K562 (cell line): Measurements from ENCODE around the gene NUP62. TPM values are rescaled to one million over a fixed set of nuclear protein-coding genes. Genes with fewer than 3 reads are reported as not detected.

Experiments
- ARID2 ChIP-seq: fragments of 450-650 bp; IDR thresholded peaks from 2 replicates; pipeline ENCODE4 v1.6.1; 2017; ENCODE audit warnings: antibody characterized with exemption, mild to moderate bottlenecking
- E2F6 ChIP-seq, 2 experiments: IDR thresholded peaks; 2 replicates each; pipeline ENCODE4 v1.6.1; 2011; ENCODE audit warnings: borderline replicate concordance in 1 of 2, control low read depth in 1 of 2, low read depth in 1 of 2, low read length in 1 of 2, mild to moderate bottlenecking in 1 of 2, mixed read lengths in 1 of 2, moderate library complexity in 1 of 2; ENCODE audit not compliant: insufficient read depth in 1 of 2, insufficient read length in 1 of 2, poor library complexity in 1 of 2, severe bottlenecking in 1 of 2; ENCODE audit errors: extremely low read depth in 1 of 2
- FOXK2 ChIP-seq, 2 experiments: fragments of 450-650 bp; IDR thresholded peaks in 1 of 2; conservative IDR thresholded peaks in 1 of 2; 2 replicates each; pipeline ENCODE4 v1.6.1; 2016; ENCODE audit warnings: low read depth in 2 of 2, mild to moderate bottlenecking in 1 of 2
- GMEB1 ChIP-seq: fragments of 250-450 bp; sonication (Bioruptor Pico); IDR thresholded peaks from 2 replicates; pipeline ENCODE4 v1.4.0; 2020; ENCODE audit warnings: mild to moderate bottlenecking
- GTF2B ChIP-seq: IDR thresholded peaks from 2 replicates; pipeline ENCODE4 v1.6.1; 2011; ENCODE audit not compliant: insufficient read length; ENCODE audit errors: extremely low read depth
- HCFC1 ChIP-seq: IDR thresholded peaks from 2 replicates; pipeline ENCODE4 v1.6.1; 2012; ENCODE audit warnings: low read depth, low read length, improper control_type of control experiment
- HOXB6 ChIP-seq: fragments of 250-450 bp; sonication (Bioruptor Pico); IDR thresholded peaks from 2 replicates; pipeline ENCODE4 v1.5.1; 2022; ENCODE audit warnings: mild to moderate bottlenecking, borderline replicate concordance
- RB1 ChIP-seq: fragments of 450-650 bp; IDR thresholded peaks from 2 replicates; pipeline ENCODE4 v1.6.1; 2017; ENCODE audit warnings: low read depth, mild to moderate bottlenecking
- TAF7 ChIP-seq: fragments of 450-650 bp; IDR thresholded peaks from 2 replicates; pipeline ENCODE4 v1.6.1; 2016; ENCODE audit warnings: missing genetic modification characterization, missing compliant biosample characterization
- ZKSCAN1 ChIP-seq: fragments of 150-350 bp; IDR thresholded peaks from 2 replicates; pipeline ENCODE4 v1.6.1; 2016; ENCODE audit warnings: low read depth, low read length
- ZNF174 ChIP-seq: fragments of 250-450 bp; sonication (Bioruptor Pico); IDR thresholded peaks from 2 replicates; pipeline ENCODE4 v1.4.0; 2020; ENCODE audit warnings: mild to moderate bottlenecking
- ZNF175 ChIP-seq: fragments of 200-800 bp; sonication (Bioruptor generic); IDR thresholded peaks from 2 replicates; pipeline ENCODE4 v1.6.1; 2016; ENCODE audit warnings: low read depth, mild to moderate bottlenecking, missing genetic modification characterization, missing compliant biosample characterization
- ZNF197 ChIP-seq: fragments of 200-800 bp; sonication (Bioruptor generic); IDR thresholded peaks from 2 replicates; pipeline ENCODE4 v1.6.1; 2016; ENCODE audit warnings: low read depth, missing genetic modification characterization, missing compliant biosample characterization
- ZNF79 ChIP-seq: fragments of 250-450 bp; sonication (Bioruptor Pico); IDR thresholded peaks from 2 replicates; pipeline ENCODE4 v1.4.0; 2020; ENCODE audit warnings: low read depth, mild to moderate bottlenecking, moderate library complexity
- polyA plus RNA-seq, 8 experiments: library from polyadenylated mRNA; depleted of rRNA in 4 of 8; stranded (reverse) in 5 of 8; unstranded in 3 of 8; fragments of >200 nt; fragmentation: Nextera tagmentation in 2 of 8; fragmentation: Illumina TruSeq in 1 of 8; extraction: Ambion mirVana in 2 of 8; extraction: Trizol in 1 of 8; gene quantifications; 2 replicates each; pipeline versions ENCODE4 v1.2.1 to v1.2.3, GENCODE V29; 2011 to 2014; ENCODE audit warnings: inconsistent platforms in 1 of 8, missing spikeins in 1 of 8
- total RNA-seq, 7 experiments: library from RNA; depleted of rRNA in 6 of 7; stranded (reverse); fragments of >200 nt in 6 of 7; fragmentation: Illumina TruSeq in 2 of 7; extraction: Trizol in 2 of 7; gene quantifications; 2 replicates each; pipeline versions ENCODE4 v1.2.1 to v1.2.3, GENCODE V29; 2011 to 2021; ENCODE audit warnings: low replicate concordance in 1 of 7
- TF ChIP-seq, protein P1 (sequence below): fragments of 250-450 bp; sonication (Bioruptor Pico); IDR thresholded peaks from 2 replicates; pipeline ENCODE4 v1.8.0; 2022; ENCODE audit warnings: moderate library complexity, mild to moderate bottlenecking, inconsistent platforms
- TF ChIP-seq, protein P2 (sequence below): fragments of 250-450 bp; sonication (Bioruptor Pico); IDR thresholded peaks from 2 replicates; pipeline ENCODE4 v1.5.0; 2020; ENCODE audit warnings: mild to moderate bottlenecking, borderline replicate concordance

The NUP62 gene
- total and polyA plus RNA-seq, 9 of the 15 experiments (the other 6 are each of a cell fraction or from before 2014, with no cell fraction given): 16.9 to 109 (median 66.0) TPM

GRCh38 chr19:49876422-49877019 is 52.8 kb downstream of the NUP62 start (continued):
- TF ChIP-seq RB1 (peak; percentile 69), ZNF197 (CRISPR knock-in tag) (peak; percentile 96), E2F6 (IDR thresholded peaks at IDR 0.05; ENCODE audit: borderline replicate concordance in 1 of 2, extremely low read depth in 1 of 2, insufficient read depth in 1 of 2, insufficient read length in 1 of 2, low read depth in 1 of 2, low read length in 1 of 2, poor library complexity in 1 of 2, severe bottlenecking in 1 of 2) (no peak), ARID2 (no peak), GTF2B (no peak), HOXB6 (no peak), ZNF175 (CRISPR knock-in tag) (peak; percentile 93; the same call in 1 of the 2 replicates), ZNF79 (CRISPR knock-in tag) (no peak), ZKSCAN1 (0 out of 2 replicates have a peak, but pooled peaks have one; percentile 7), FOXK2 (conservative IDR thresholded peaks at IDR 0.05 in 1 of 2, IDR thresholded peaks at IDR 0.05 in 1 of 2; ENCODE audit: low read depth in 2 of 2) (peak in 1 of 2 experiments; percentile 30; a peak in 1 of 4 replicates), HCFC1 (peak; percentile 92), TAF7 (tag) (no peak), GMEB1 (peak; percentile 75), ZNF174 (CRISPR knock-in tag) (no peak)
- TF ChIP-seq, protein P1, sequence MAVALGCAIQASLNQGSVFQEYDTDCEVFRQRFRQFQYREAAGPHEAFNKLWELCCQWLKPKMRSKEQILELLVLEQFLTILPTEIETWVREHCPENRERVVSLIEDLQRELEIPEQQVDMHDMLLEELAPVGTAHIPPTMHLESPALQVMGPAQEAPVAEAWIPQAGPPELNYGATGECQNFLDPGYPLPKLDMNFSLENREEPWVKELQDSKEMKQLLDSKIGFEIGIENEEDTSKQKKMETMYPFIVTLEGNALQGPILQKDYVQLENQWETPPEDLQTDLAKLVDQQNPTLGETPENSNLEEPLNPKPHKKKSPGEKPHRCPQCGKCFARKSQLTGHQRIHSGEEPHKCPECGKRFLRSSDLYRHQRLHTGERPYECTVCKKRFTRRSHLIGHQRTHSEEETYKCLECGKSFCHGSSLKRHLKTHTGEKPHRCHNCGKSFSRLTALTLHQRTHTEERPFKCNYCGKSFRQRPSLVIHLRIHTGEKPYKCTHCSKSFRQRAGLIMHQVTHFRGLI (CRISPR knock-in tag): 0 out of 2 replicates have a peak, but pooled peaks have one; percentile 5
- TF ChIP-seq, protein P2, sequence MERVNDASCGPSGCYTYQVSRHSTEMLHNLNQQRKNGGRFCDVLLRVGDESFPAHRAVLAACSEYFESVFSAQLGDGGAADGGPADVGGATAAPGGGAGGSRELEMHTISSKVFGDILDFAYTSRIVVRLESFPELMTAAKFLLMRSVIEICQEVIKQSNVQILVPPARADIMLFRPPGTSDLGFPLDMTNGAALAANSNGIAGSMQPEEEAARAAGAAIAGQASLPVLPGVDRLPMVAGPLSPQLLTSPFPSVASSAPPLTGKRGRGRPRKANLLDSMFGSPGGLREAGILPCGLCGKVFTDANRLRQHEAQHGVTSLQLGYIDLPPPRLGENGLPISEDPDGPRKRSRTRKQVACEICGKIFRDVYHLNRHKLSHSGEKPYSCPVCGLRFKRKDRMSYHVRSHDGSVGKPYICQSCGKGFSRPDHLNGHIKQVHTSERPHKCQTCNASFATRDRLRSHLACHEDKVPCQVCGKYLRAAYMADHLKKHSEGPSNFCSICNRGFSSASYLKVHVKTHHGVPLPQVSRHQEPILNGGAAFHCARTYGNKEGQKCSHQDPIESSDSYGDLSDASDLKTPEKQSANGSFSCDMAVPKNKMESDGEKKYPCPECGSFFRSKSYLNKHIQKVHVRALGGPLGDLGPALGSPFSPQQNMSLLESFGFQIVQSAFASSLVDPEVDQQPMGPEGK (CRISPR knock-in tag): no peak
